H4 (cell line): Measurements from ENCODE around the gene NCKAP5. TPM values are rescaled to one million over a fixed set of nuclear protein-coding genes. Genes with fewer than 3 reads are reported as not detected.

Source experiments
- DNase-seq: peaks from one replicate; pipeline ENCODE4 v3.0.0-alpha.2; 2015; ENCODE audit warnings: low spot score
- total RNA-seq: library from RNA; depleted of rRNA; stranded (reverse); fragments of >200 nt; shearing (Covaris generic); gene quantifications from 2 replicates; pipeline ENCODE4 v1.2.3, GENCODE V29; 2014

Gene NCKAP5
- total RNA-seq, 1 experiment from 2014 or later: 1.0 TPM

- DNase-seq: no peak
These were observed 415.5 kb downstream of the NCKAP5 start for GRCh38 chr2:133152801-133153200.

GRCh38 chr2:133148187-133148586, 420.1 kb downstream of the NCKAP5 start:
- no peak for DNase-seq

- DNase-seq: no peak
These were observed 421.4 kb downstream of the NCKAP5 start for GRCh38 chr2:133146893-133147292.

GRCh38 chr2:133143645-133144044, 424.6 kb downstream of the NCKAP5 start:
- no peak for DNase-seq

GRCh38 chr2:133142087-133142486, 426.2 kb downstream of the NCKAP5 start:
- no peak for DNase-seq

GRCh38 chr2:133140620-133141019, 427.6 kb downstream of the NCKAP5 start:
- DNase-seq: no peak

GRCh38 chr2:133139847-133140533, 428.3 kb downstream of the NCKAP5 start:
- DNase-seq: no peak

- no peak for DNase-seq
These were observed 429.6 kb downstream of the NCKAP5 start for GRCh38 chr2:133138693-133139092.

- DNase-seq: peak; percentile 18
These were observed 433.1 kb downstream of the NCKAP5 start for GRCh38 chr2:133135035-133135654.

GRCh38 chr2:133130548-133131246, 437.6 kb downstream of the NCKAP5 start:
- no peak for DNase-seq

GRCh38 chr2:133124446-133124845, 443.8 kb downstream of the NCKAP5 start:
- no peak for DNase-seq

GRCh38 chr2:133123904-133124303, 444.4 kb downstream of the NCKAP5 start:
- DNase-seq: no peak

GRCh38 chr2:133123393-133123792, 444.9 kb downstream of the NCKAP5 start:
- DNase-seq: no peak

GRCh38 chr2:133122529-133122928, 445.7 kb downstream of the NCKAP5 start:
- DNase-seq: no peak

- no peak for DNase-seq
These were observed 448.0 kb downstream of the NCKAP5 start for GRCh38 chr2:133120310-133120709.

- no peak for DNase-seq
These were observed 458.1 kb downstream of the NCKAP5 start for GRCh38 chr2:133110201-133110600.

GRCh38 chr2:133109772-133110171, 458.5 kb downstream of the NCKAP5 start:
- no peak for DNase-seq

GRCh38 chr2:133107058-133107815, 461.0 kb downstream of the NCKAP5 start:
- no peak for DNase-seq

GRCh38 chr2:133104871-133105270, 463.4 kb downstream of the NCKAP5 start:
- no peak for DNase-seq

- DNase-seq: no peak
These were observed 469.5 kb downstream of the NCKAP5 start for GRCh38 chr2:133098787-133099186.

- DNase-seq: peak; percentile 50
These were observed 470.6 kb downstream of the NCKAP5 start for GRCh38 chr2:133097666-133098065.

GRCh38 chr2:133092571-133092970, 475.7 kb downstream of the NCKAP5 start:
- DNase-seq: no peak
